COR-L47 (cell line): ENCODE results near the gene DTNB.
A peak's percentile ranks its signal among the peaks of the same experiment; 100 is the strongest.
"Not testable (repeated sequence)": the region's sequence is repeated elsewhere in the genome, so short reads cannot be mapped to it uniquely, and the experiment has no call there.

Experiments
- DNase-seq: peaks from one replicate; lab custom pipeline; 2025; lab: John Stamatoyannopoulos, UW

DTNB gene

DNA sequence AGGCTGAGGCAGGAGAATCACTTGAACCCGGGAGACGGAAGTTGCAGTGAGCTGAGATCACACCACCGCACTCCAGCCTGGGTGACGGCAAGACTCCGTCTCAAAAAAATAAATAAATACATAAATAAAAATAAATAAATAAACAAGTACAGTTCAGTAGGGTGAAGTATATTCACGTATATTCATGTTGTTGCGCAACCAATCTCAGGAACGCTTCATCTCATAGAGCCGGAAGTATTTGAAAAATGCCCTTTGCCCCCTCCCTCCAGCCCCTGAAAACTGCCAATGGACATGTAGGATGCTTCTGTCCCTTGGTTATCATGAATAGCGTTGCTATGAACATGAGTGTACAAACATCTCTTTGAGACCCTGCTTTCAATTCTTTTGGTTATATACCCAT is 132.0 kb downstream of the DTNB start:
- no peak for DNase-seq

DNA sequence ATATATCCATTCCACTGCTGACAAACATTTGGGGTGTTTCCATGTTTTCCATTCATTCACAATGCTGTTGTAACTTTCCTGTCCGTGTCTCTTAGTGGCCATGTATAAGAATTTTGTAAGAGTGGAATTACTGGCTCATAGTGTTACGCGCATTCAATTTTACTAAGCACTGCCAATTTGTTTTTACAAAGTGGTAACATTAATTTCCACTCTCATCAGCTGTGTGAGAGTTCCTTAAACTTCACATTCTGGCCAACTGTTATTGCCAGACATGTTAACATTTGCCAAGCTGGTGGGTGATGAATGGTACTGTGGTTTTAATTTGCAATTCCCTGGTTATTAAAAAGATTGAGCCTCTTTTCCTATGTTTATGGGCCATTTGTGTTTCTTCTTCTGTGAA is 134.2 kb downstream of the DTNB start:
- no peak for DNase-seq

DNA sequence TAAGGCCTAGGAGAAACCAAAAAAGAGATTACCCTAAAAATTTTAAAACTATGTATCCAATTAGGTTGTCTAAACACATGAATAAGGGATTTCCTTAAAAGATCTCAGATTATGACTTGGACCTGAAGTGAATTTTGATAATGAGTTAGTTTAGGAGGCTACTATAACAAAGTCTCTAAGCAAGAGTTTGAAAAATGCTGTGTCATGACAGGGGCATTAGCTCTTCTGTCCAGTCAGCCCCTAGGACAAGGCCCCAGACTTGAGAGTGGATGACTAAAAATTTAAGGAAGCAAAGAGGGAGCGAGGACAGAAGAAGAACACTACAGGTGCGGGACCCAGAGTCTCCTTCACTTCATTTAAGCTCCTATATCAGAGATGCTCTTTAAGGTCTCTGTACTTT is 135.9 kb downstream of the DTNB start:
- DNase-seq = no peak

DNA sequence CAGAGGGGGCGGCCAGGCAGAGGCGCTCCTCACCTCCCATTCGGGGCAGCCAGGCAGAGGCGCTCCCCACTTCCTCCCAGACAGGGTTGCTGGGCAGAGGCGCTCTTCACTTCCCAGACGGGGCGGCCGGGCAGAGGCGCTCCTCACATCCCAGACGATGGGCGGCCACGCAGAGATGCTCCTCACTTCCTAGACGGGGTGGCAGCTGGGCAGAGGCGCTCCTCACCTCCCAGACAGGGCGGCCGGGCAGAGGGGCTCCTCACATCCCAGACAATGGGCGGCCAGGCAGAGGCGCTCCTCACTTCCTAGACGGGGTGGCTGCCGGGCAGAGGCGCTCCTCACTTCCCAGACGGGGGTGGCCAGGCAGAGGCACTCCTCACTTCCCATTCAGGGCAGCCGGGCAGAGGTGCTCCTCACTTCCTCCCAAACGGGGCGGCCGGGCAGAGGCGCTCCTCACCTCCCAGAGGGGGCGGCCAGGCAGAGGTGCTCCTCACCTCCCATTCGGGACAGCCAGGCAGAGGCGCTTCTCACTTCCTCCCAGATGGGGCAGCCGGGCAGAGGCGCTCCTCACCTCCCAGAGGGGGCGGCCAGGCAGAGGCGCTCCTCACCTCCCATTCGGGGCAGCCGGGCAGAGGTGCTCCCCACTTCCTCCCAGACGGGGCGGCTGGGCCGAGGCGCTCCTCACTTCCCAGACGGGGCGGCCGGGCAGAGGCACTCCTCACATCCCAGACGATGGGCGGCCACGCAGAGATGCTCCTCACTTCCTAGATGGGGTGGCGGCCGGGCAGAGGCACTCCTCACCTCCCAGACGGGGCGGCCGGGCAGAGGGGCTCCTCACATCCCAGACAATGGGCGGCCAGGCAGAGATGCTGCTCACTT is 137.7 kb downstream of the DTNB start:
- DNase-seq = not testable (repeated sequence)

DNA sequence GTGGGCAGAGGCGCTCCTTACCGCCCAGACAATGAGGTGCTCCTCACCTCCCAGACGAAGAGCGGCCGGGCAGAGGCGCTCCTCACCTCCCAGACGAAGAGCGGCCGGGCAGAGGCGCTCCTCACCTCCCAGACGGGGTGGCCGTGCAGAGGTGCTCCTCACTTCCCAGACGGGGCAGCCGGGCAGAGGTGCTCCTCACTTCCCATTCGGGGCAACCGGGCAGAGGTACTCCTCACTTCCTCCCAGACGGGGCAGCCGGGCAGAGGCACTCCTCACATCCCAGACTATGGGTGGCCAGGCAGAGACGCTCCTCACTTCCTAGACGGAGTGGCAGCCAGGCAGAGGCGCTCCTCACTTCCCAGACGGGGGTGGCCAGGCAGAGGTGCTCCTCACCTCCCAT is 138.4 kb downstream of the DTNB start:
- not testable (repeated sequence) for DNase-seq

DNA sequence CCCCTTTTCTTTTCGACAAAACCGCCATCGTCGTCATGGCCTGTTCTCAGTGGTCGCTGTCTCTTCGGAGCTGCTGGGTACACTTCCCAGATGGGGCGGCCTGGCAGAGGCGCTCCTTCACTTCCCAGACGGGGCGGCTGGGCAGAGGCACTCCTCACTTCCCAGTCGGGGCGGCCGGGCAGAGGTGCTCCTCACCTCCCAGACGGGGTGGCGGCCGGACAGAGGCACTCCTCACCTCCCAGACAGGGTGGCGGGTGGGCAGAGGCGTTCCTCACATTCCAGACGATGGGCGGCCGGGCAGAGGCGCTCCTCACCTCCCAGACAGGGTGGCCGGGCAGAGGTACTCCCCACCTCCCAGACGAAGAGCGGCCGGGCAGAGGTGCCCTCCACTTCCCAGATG is 138.9 kb downstream of the DTNB start:
- DNase-seq = no peak

DNA sequence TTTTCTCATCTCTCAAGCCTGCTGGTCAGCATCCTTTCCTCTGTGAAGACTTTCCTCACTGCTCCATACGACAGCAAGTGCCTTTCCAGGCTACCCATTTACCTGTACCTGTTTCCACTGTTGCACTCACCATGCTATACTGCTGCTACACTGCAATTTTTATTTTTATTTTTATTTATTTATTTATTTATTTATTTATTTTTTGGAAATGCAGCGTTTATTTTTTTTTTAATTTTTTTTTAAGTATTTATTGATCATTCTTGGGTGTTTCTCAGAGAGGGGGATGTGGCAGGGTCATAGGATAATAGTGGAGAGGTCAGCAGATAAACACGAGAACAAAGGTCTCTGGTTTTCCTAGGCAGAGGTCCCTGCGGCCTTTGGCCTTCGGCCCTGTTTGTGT is 139.6 kb downstream of the DTNB start:
- not testable (repeated sequence) for DNase-seq

DNA sequence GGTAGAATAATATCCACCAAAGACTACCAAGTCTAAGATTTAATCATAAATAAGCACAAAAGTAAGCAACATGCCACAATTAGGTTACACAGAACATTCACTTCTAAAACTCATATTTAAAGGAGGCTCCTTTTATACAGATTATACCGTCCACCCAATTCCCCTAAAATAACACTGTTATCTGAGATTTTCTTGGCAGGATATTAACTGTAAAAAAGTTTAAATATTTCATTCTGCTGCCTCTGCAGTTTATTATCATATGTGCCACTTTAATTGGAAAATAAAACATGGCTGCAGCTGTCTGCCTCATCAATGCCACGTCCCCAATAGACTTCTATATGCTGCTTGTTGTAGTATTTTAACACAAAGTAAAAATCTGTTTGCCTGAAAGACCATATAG is 140.9 kb downstream of the DTNB start:
- no peak for DNase-seq

DNA sequence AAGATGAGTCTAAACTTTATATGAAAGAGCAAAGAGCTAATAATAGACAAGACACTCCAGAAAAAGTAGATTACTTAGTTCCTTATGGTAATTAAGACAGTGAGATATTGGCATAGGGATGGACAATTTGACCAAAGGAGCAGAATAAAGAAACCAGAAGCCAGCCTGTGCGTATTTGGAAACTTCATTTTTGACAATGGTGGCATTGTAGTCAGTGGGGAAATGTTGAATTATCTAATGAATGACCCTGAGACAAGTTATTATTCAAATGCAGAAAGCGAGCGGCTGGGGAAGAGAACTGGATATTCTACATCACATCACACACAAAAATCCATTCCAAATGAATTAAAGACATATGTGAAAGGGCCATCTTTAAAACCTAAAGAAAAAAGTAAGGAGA is 144.3 kb downstream of the DTNB start:
- no peak for DNase-seq

DNA sequence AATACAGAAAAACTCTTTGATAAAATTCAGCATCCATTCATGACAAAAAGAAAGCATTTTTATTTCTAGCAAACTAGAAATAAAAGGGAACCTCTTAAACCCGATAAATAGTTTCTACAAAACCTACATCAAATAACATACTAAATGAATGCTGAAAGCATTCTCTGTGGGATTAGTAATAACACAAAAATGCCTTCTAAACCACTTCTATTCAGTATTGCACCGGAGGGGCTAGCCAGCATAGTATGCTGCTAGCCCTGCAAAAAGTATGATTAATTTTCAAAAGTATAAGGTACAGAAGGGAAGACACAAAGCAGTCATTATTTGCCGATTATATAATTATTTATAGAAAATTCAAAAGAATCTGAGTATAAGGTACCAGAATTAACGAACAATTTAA is 145.2 kb downstream of the DTNB start:
- DNase-seq = no peak

DNA sequence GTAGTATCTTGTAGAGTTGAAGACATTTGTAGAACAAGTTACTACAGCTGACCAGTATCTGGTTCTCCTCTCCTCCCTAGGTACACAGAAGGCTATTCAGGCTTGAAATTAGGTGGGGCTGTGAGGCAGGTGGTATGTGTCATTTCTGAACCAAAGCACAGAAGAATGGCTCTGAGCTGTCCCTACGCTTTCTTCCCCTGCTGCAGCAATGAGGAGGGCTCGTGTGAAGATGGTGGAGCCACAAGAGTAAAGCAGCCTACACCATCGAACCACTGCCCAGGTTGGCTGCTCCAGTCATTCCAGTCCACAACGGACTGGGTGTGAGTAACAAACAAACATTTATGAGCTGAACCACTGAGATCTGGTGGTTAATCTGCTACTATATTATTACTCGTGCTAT is 148.9 kb downstream of the DTNB start:
- DNase-seq = no peak

DNA sequence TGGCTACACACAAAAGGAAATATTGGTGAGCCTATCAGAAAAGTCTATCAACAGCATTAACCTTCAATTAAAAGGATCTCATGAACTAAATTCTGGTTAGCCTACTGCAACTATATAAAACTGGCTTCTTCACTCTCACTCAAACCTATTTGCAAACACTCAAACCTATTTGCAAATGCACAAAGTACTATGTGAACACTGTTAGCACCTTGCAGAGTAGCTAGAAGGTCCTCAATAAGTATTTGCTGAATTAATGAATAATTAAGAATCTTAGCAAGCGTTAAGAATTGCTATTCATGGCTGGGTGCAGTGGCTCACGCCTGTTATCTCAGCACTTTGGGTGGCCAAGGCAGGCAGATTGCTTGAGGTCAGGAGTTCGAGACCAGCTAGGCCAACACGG is 150.3 kb downstream of the DTNB start:
- no peak for DNase-seq

DNA sequence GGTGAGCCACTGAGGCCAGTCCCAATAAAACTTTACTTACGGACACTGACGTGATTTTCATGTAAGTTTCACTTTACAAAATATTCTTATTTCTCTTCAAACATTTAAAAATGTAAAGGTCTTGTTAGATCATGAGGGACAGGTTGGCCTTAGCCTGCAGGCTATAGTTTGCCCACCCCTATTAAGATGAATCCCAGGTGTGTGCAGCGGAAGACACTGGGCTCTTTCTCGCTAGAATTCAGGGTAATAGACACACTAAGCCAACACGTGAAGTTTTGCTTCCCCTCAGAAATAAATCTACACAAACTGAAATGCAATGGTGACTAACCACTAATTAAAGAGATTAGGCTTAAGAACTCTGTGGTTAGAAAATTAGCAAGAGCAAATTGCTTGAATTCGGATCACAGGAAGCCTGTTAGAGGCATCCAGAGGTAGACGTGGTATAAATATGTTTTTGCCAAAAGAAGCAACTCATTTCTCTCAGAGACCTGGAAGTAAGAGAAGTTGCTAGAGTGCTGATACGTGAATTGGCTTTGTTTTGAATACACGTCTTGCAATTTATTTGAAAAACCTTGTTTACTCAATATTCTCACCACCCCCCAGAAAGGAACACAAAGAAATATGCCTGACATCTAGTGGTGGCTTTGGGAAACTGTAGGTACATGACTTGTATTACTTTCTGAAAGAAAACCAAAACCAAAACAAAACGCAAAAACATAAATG is 151.6 kb downstream of the DTNB start:
- DNase-seq = peak; percentile 65

DNA sequence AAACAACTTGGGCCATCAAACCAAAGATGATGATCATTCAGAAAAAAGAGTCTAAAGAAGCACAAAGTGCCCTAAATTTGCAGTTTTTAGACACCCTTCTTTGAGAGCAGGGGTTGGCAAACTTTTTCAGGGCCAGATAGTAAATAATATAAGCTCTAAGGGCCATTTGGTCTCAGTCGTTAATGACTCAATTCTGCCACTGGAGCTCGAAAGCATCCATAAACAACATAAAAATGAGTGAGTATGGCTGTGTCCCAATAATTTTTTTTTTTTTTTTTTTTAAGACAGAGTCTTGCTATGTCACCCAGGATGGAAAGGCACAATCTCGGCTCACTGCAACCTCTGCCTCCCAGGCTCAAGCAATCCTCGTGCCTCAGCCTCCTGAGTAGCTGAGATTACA is 152.3 kb downstream of the DTNB start:
- no peak for DNase-seq

DNA sequence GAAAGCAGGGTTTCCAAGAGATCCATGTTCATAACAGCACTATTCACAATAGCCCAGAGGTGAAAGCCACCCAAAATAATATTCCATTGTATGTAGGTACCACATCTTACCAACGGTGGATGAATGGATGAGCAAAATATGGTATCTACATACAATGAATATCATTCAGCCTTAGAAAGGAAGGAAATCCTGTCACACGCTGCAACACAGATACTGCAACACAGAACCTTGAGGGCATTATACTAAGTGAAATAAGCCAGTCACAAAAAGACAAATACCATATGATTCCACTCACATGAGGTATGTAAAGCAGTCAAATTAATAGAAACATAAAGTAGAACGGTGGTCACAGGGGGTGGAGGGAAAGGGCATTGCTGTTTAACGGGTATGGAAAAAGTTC is 155.7 kb downstream of the DTNB start:
- DNase-seq = no peak

DNA sequence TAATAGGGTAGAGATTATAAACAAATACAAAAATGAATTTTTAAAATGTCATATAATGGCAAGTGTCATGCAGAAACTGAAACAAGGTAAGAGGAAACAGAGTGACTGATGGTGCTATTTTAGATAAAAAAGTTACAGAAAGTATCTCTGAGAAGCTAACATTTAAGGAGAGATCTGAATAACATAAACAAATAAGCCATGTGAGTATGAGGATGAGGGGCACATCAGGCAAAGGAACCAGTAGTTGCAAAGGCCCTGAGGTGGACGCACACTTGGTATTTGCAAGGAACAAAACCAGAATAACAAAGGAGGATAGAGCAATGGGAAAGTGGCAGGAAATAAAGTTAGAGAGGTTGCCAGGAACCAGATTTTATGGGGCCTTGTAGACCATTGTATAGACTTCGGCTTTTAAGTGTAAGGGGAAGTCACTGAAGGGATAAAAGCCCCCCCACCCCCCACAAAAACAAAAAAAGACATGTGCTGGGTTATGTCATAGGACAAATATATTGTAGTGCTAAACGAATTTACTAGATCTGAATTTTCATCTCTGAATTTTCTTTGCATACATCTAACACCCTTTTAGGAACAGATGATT is 159.2 kb downstream of the DTNB start:
- no peak for DNase-seq

DNA sequence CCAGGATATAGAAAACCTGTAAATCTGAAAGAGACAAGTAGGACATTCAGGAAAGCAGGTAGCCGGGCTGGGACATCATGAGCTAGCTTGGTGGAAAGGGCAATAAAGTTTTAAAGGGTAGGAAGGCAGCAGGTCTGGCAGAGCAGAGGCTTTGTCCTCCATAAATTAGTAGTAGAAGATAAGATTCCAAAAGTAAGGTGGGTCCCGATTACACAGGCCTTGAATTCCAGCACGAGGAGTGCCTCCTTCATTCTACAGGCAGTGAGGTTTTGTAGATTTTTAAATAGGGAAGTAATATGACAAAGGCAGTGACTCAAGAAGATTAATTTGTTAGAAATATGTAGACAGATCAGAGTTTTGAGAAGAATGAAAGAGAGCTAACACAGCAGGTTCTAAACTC is 160.7 kb downstream of the DTNB start:
- DNase-seq = no peak

DNA sequence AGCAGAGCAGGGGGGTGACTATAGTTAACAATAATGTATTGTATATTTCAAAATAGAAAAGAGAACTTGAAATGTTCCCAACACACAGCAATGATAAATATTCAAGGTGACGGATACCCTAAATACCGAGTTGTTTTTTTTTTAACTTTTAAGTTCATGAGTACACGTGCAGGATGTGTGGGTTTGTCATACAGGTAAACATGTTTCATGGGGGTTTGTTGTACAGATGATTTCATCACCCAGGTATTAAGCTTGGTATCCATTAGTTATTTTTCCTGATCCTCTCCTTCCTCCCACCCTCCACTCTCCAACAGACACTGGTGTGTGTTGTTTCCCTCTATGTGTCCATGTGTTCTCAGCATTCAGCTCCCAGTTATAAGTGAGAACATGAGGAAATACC is 167.2 kb downstream of the DTNB start:
- DNase-seq = no peak

DNA sequence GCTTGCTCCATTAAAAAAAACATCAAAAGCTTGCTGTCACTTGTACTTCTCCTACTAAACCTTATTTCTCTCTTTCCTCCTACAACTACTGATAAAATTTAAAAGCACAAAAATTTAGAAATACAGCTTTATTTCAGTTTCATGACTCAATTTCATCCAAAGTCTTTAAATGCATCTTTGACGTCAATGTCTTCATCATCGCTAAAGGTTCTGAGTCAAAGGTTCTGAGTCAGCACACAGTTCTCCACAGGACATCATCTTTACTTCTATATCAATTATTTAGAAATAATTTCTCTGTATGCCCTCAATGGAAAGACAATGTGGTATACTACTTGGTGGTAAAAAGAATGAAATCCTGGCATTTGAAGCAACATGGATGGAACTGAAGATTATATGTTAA is 167.8 kb downstream of the DTNB start:
- DNase-seq = no peak

DNA sequence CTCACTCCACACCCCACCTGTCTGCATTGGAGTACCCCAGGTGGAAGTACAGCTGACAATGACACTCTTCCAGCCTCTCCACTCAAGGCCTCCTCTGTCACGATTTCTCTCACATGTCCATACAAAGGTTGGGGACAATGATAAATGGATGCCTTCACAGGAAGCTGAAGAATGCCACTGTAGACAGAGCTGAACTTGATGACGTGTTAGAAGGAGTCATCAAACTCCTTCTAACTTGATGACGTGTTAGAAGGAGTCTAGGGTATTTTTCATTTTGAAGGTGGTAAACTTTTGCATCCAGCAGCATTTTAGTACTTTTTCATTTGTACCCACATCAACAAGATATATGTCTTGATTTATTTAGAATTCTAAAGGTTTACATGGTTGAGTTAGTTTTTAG is 168.2 kb downstream of the DTNB start:
- no peak for DNase-seq

DNA sequence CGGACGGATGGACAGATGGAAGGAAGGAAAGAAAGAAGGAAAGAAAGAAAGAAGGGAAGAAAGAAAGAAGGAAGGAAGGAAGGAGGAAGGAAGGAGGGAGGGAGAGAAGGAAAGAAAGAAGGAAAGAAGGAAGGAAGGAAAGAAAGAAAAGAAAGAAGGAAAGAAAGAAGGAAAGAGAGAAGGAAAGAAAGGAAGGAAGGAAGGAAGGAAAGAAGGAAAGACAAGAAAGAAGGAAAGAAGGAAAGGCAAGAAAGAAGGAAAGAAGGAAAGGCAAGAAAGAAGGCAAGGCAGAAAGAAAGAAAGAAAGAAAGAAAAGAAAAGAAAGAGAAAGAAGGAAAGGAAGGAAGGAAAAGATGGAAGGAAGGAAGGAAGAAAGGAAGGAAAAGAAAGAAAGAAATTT is 169.1 kb downstream of the DTNB start:
- DNase-seq = no peak

DNA sequence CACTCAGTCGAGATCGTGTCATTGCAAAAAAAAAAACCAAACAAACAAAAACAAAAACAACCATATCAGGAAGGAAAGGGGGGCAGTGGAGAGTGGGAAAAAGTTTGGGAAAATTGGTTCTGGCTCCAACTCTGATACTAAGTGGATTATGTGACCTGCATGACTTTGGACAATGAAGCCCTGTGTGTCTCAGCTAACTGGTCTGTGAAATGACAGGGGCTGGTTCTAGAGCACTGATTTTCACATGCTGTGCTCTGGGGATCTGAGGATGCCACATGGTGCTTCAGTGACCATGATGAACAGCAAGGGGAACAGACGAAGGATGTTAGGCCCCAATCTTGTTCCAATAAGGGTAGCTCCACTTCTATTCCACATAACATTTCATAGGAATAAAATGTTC is 174.2 kb downstream of the DTNB start:
- DNase-seq = no peak

DNA sequence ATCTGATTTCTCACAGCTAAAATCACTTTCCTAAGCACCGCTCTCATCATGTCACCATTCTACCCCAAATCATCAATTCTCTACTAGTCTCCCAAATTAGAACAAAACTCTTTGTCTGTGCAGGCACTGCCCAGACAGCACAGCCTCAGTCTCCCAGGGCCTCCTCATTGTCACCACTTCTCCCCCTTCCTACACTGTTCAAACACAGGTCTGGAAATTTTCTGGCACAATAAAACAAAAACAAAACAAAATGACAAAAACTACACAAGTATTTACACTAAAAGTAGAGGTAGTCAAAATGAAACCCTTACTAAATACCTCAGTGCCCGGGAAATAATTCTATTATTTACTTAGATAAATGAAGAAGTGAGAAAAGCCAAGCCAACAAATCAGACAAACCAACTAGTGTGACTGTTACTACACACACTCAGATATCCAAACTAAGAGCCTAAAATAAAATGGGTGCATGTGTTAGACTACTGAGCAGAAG is 175.4 kb downstream of the DTNB start:
- DNase-seq = no peak
